Articular chondrocyte of knee joint (primary cell): Measurements from ENCODE around the gene ARMH4. TPM values are rescaled to one million over a fixed set of nuclear protein-coding genes. Genes with fewer than 3 reads are reported as not detected.

ENCODE experiments used
- small RNA-seq: library from RNA; depleted of rRNA; stranded (forward); fragments of <200 nt; gene quantifications from one replicate; pipeline ENCODE3, GENCODE V24; 2012
- total RNA-seq: library from RNA; depleted of rRNA; stranded (reverse); fragments of >200 nt; gene quantifications from 2 replicates; pipeline ENCODE4 v1.2.3, GENCODE V29; 2012

Gene ARMH4
- 8.3 and 9.1 TPM in 2 replicates for total RNA-seq

DNA sequence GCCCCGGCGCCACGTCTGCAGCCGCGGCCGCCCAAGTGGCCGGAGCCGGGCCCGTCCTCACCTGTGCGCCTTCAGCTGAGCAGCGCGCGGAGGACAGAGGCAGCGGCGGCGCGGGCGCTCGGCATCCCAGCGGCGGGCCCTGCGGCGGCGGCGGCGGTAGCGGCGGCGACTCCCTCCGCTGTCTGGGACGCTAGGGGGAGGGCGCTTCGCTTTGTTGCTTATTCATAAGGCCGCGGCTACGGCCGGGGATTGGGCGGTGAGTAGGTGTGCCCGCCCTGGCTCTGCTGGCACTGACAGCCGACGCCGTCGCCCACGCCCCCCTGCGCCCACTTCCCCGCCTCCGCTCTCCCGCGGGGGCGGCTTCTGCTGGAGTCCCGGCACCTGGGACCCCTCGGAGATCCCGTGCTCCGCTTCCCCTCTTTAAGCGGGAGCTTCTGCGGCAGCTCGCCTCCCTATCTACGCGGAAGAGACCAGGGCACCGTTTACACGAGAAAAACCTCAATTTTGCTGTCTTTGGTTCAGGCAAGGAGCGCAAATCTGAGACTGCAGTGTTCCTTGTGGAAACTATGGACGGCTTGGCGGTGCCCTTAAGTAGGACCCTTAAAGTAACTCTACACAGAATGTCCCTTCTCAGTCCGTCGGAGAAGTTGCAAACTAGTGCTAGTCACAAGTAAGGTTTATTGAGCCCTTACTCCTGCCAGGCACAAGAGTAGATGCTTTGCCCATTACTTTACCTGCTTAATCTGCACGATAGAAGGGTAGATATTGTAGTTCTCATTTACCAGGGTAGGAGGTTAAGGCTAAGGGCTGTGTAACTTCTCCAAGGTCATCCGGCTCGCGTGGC, at the start of gene ARMH4:
ARMH4 (minus strand) TSS at position 200 of the 844 bp plus-strand sequence. CDS start 12,855 bp downstream, outside the sequence.

DNA sequence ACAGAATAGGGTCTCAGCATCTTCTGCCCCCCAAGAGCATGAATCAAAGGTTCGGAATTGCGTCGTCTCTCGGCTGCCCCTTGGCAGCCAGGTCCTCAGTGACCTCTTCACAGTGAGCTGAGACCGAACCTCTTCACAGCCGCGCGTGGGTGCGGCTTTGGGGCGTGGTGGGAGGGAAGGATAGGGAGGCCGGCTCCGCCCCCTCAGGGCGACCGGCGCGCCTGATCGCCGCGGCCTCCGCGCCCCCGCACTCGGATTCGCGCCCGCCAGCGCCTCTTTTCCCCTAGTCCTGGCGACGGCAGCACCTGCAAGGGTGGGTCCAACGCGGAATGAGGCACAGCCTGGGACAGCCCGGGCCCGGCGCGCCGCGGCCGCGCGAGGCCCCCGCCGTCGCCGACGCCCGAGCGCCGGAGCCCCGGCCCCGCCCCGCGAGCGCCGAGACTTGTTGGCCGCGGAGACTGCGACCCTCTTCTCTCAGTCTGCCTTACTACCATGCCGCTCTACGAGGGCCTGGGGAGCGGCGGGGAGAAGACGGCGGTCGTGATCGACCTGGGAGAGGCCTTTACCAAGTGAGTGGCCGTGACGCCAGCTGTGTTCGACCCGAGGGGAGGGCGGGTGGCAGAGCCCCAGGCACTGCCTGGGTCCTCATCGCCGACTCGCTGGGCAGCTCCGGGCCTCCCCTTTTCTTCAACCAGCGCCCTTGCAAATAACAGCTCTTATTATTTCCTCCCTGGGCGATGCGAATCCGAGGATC, 47.9 kb upstream of the ARMH4 start, which contains the start of gene ACTR10:
ACTR10 (plus strand) TSS at position 424 of the 754 bp plus-strand sequence; CDS start at position 493, 69 bp downstream.

Small RNA genes within 50 kb of the gene (small RNA-seq; reads per million reads assigned to genes)
- gene RN7SL598P, result not detected

Other genes starting within 250 kb of the ARMH4 start
- gene ACTR10, start 47.9 kb upstream of the ARMH4 start, total RNA-seq, result 73.7 and 74.1 TPM in 2 replicates
- 94.7 and 105 TPM in 2 replicates for gene PSMA3, start 92.6 kb upstream of the ARMH4 start, total RNA-seq
- gene ARID4A, start 146.3 kb upstream of the ARMH4 start, total RNA-seq, result 15.8 and 18.1 TPM in 2 replicates
- not detected in 2 replicates for gene TOMM20L, start 243.7 kb upstream of the ARMH4 start, total RNA-seq